K562 (cell line): ENCODE data around the gene EPHA1. TPM values are rescaled to one million over a fixed set of nuclear protein-coding genes. Genes with fewer than 3 reads are reported as not detected.

Source experiments
- CBX3 ChIP-seq, 2 experiments: IDR thresholded peaks; 1 replicate in 1 of 2; 2 replicates in 1 of 2; pipeline ENCODE4 v1.6.1; 2012; ENCODE audit warnings: inconsistent platforms in 2 of 2, low read length in 2 of 2, borderline replicate concordance in 1 of 2, control low read depth in 1 of 2
- COPS2 ChIP-seq: fragments of 450-650 bp; conservative IDR thresholded peaks from 2 replicates; pipeline ENCODE4 v1.6.1; 2016; ENCODE audit warnings: mild to moderate bottlenecking, moderate library complexity
- EP300 ChIP-seq: IDR thresholded peaks from 2 replicates; pipeline ENCODE4 v1.6.1; 2012; ENCODE audit warnings: low read length, improper control_type of control experiment
- HDAC1 ChIP-seq, 2 experiments: fragments of 450-650 bp; IDR thresholded peaks; 2 replicates each; pipeline ENCODE4 v1.6.1; 2016 to 2017; ENCODE audit warnings: inconsistent platforms in 1 of 2, mild to moderate bottlenecking in 1 of 2, moderate library complexity in 1 of 2
- MCM7 ChIP-seq, 2 experiments: fragments of 450-650 bp; IDR thresholded peaks; 2 replicates each; pipeline ENCODE4 v1.6.1; 2016 to 2018
- MYBL2 ChIP-seq, 2 experiments: fragments of 450-650 bp in 1 of 2; sonication (generic) in 1 of 2; formaldehyde crosslinking in 1 of 2; IDR thresholded peaks; 2 replicates each; pipeline versions ENCODE4 v1.6.1 to v1.8.1; 2017 to 2022; ENCODE audit warnings: borderline replicate concordance in 1 of 2, inconsistent platforms in 1 of 2, low read depth in 1 of 2, mild to moderate bottlenecking in 1 of 2, missing genetic modification reagents in 1 of 2, moderate library complexity in 1 of 2
- RBM15 ChIP-seq: fragments of 200-400 bp; formaldehyde crosslinking; IDR thresholded peaks from 2 replicates; pipeline ENCODE4 v1.6.1; 2018; ENCODE audit warnings: mild to moderate bottlenecking, low read length, moderate library complexity; ENCODE audit not compliant: insufficient read depth
- TRIM28 ChIP-seq: fragments of 450-650 bp; IDR thresholded peaks from 2 replicates; pipeline ENCODE4 v1.6.1; 2017
- XRCC4 ChIP-seq: IDR thresholded peaks from one replicate; pipeline ENCODE4 v1.6.1; 2011; ENCODE audit not compliant: insufficient read depth, insufficient read length; ENCODE audit errors: extremely low read depth
- ZFP30 ChIP-seq: fragments of 250-450 bp; sonication (Bioruptor Pico); IDR thresholded peaks from 2 replicates; pipeline ENCODE4 v1.8.0; 2022; ENCODE audit warnings: moderate library complexity, mild to moderate bottlenecking, inconsistent platforms, borderline replicate concordance
- ZFP36 ChIP-seq: fragments of 150-350 bp; IDR thresholded peaks from 2 replicates; pipeline ENCODE4 v1.6.1; 2018; ENCODE audit warnings: low read length, low read depth; ENCODE audit not compliant: partially characterized antibody
- ZNF133 ChIP-seq: fragments of 250-450 bp; sonication (Bioruptor Pico); IDR thresholded peaks from 2 replicates; pipeline ENCODE4 v1.4.0; 2020; ENCODE audit warnings: mild to moderate bottlenecking
- ZNF134 ChIP-seq: fragments of 250-450 bp; sonication (Bioruptor Pico); conservative IDR thresholded peaks from 2 replicates; pipeline ENCODE4 v1.4.0; 2020
- polyA plus RNA-seq, 8 experiments: library from polyadenylated mRNA; depleted of rRNA in 4 of 8; stranded (reverse) in 5 of 8; unstranded in 3 of 8; fragments of >200 nt; fragmentation: Nextera tagmentation in 2 of 8; fragmentation: Illumina TruSeq in 1 of 8; extraction: Ambion mirVana in 2 of 8; extraction: Trizol in 1 of 8; gene quantifications; 2 replicates each; pipeline versions ENCODE4 v1.2.1 to v1.2.3, GENCODE V29; 2011 to 2014; ENCODE audit warnings: inconsistent platforms in 1 of 8, missing spikeins in 1 of 8
- total RNA-seq, 7 experiments: library from RNA; depleted of rRNA in 6 of 7; stranded (reverse); fragments of >200 nt in 6 of 7; fragmentation: Illumina TruSeq in 2 of 7; extraction: Trizol in 2 of 7; gene quantifications; 2 replicates each; pipeline versions ENCODE4 v1.2.1 to v1.2.3, GENCODE V29; 2011 to 2021; ENCODE audit warnings: low replicate concordance in 1 of 7
- TF ChIP-seq, protein P1 (sequence below): fragments of 450-650 bp; IDR thresholded peaks from 2 replicates; pipeline ENCODE4 v1.6.1; 2016; ENCODE audit warnings: mild to moderate bottlenecking, moderate library complexity
- TF ChIP-seq, protein P2 (sequence below), 2 experiments: IDR thresholded peaks in 1 of 2; conservative IDR thresholded peaks in 1 of 2; 2 replicates each; pipeline ENCODE4 v1.6.1; 2016; ENCODE audit warnings: low read depth in 2 of 2, mild to moderate bottlenecking in 1 of 2, missing compliant biosample characterization in 1 of 2, missing genetic modification characterization in 1 of 2, moderate library complexity in 1 of 2

EPHA1 gene
- total and polyA plus RNA-seq, 9 of the 15 experiments (the other 6 are each of a cell fraction or from before 2014, with no cell fraction given): 0.22 to 0.57 (median 0.32) TPM; not detected in 6

DNA sequence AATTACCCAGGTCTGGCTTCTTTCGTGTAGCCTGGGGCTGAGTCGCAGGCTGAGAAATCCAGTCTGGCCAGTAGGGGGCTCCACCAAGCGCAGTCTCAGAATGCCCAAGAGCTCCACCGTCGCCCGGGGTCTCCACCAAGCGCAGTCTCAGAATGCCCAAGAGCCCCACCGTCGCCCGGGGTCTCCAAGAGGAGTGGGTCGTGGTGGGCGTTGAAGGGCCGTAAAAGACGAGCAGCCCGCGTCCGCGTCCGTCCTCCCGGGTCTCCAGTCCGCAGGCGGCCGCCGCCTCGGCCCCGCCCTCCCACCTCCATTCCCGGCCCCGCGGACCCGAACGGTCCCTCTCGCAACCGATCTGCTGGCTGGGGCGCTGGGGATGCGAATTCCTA lies 28.4 kb downstream of the EPHA1 start (continued):
- TF ChIP-seq, protein P1, sequence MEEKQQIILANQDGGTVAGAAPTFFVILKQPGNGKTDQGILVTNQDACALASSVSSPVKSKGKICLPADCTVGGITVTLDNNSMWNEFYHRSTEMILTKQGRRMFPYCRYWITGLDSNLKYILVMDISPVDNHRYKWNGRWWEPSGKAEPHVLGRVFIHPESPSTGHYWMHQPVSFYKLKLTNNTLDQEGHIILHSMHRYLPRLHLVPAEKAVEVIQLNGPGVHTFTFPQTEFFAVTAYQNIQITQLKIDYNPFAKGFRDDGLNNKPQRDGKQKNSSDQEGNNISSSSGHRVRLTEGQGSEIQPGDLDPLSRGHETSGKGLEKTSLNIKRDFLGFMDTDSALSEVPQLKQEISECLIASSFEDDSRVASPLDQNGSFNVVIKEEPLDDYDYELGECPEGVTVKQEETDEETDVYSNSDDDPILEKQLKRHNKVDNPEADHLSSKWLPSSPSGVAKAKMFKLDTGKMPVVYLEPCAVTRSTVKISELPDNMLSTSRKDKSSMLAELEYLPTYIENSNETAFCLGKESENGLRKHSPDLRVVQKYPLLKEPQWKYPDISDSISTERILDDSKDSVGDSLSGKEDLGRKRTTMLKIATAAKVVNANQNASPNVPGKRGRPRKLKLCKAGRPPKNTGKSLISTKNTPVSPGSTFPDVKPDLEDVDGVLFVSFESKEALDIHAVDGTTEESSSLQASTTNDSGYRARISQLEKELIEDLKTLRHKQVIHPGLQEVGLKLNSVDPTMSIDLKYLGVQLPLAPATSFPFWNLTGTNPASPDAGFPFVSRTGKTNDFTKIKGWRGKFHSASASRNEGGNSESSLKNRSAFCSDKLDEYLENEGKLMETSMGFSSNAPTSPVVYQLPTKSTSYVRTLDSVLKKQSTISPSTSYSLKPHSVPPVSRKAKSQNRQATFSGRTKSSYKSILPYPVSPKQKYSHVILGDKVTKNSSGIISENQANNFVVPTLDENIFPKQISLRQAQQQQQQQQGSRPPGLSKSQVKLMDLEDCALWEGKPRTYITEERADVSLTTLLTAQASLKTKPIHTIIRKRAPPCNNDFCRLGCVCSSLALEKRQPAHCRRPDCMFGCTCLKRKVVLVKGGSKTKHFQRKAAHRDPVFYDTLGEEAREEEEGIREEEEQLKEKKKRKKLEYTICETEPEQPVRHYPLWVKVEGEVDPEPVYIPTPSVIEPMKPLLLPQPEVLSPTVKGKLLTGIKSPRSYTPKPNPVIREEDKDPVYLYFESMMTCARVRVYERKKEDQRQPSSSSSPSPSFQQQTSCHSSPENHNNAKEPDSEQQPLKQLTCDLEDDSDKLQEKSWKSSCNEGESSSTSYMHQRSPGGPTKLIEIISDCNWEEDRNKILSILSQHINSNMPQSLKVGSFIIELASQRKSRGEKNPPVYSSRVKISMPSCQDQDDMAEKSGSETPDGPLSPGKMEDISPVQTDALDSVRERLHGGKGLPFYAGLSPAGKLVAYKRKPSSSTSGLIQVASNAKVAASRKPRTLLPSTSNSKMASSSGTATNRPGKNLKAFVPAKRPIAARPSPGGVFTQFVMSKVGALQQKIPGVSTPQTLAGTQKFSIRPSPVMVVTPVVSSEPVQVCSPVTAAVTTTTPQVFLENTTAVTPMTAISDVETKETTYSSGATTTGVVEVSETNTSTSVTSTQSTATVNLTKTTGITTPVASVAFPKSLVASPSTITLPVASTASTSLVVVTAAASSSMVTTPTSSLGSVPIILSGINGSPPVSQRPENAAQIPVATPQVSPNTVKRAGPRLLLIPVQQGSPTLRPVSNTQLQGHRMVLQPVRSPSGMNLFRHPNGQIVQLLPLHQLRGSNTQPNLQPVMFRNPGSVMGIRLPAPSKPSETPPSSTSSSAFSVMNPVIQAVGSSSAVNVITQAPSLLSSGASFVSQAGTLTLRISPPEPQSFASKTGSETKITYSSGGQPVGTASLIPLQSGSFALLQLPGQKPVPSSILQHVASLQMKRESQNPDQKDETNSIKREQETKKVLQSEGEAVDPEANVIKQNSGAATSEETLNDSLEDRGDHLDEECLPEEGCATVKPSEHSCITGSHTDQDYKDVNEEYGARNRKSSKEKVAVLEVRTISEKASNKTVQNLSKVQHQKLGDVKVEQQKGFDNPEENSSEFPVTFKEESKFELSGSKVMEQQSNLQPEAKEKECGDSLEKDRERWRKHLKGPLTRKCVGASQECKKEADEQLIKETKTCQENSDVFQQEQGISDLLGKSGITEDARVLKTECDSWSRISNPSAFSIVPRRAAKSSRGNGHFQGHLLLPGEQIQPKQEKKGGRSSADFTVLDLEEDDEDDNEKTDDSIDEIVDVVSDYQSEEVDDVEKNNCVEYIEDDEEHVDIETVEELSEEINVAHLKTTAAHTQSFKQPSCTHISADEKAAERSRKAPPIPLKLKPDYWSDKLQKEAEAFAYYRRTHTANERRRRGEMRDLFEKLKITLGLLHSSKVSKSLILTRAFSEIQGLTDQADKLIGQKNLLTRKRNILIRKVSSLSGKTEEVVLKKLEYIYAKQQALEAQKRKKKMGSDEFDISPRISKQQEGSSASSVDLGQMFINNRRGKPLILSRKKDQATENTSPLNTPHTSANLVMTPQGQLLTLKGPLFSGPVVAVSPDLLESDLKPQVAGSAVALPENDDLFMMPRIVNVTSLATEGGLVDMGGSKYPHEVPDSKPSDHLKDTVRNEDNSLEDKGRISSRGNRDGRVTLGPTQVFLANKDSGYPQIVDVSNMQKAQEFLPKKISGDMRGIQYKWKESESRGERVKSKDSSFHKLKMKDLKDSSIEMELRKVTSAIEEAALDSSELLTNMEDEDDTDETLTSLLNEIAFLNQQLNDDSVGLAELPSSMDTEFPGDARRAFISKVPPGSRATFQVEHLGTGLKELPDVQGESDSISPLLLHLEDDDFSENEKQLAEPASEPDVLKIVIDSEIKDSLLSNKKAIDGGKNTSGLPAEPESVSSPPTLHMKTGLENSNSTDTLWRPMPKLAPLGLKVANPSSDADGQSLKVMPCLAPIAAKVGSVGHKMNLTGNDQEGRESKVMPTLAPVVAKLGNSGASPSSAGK: 0 out of 2 replicates have a peak, but pooled peaks have one; percentile 55
- TF ChIP-seq HDAC1 (IDR thresholded peaks at IDR 0.05): no peak
- no peak for TF ChIP-seq ZNF133
- no peak for TF ChIP-seq ZFP30
- no peak for TF ChIP-seq COPS2
- no peak for TF ChIP-seq MYBL2 (IDR thresholded peaks at IDR 0.05; ENCODE audit: low read depth)
- no peak for TF ChIP-seq MYBL2 (CRISPR knock-in tag; IDR thresholded peaks at IDR 0.05; ENCODE audit: borderline replicate concordance)
- TF ChIP-seq RBM15: no peak
- TF ChIP-seq MCM7 (IDR thresholded peaks at IDR 0.05): no peak
- TF ChIP-seq, protein P2, sequence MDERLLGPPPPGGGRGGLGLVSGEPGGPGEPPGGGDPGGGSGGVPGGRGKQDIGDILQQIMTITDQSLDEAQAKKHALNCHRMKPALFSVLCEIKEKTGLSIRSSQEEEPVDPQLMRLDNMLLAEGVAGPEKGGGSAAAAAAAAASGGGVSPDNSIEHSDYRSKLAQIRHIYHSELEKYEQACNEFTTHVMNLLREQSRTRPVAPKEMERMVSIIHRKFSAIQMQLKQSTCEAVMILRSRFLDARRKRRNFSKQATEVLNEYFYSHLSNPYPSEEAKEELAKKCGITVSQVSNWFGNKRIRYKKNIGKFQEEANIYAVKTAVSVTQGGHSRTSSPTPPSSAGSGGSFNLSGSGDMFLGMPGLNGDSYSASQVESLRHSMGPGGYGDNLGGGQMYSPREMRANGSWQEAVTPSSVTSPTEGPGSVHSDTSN (CRISPR knock-in tag; IDR thresholded peaks at IDR 0.05; ENCODE audit: low read depth): no peak
- TF ChIP-seq, protein P2 (tag; conservative IDR thresholded peaks at IDR 0.05; ENCODE audit: low read depth): no peak
- no peak; the same call in 1 of the 2 replicates for TF ChIP-seq EP300
- TF ChIP-seq ZNF134 (CRISPR knock-in tag): no peak
- TF ChIP-seq TRIM28: no peak
- no peak for TF ChIP-seq XRCC4
- no peak for TF ChIP-seq CBX3 (IDR thresholded peaks at IDR 0.05; ENCODE audit: borderline replicate concordance in 1 of 2, low read length in 2 of 2)
- TF ChIP-seq ZFP36: no peak
